Hypothalamus (tissue), 51 donors: ENCODE data around the gene BRSK2.

ENCODE experiments used
- DNase-seq, 51 donors: peaks; one replicate each; lab custom pipeline; 2025; lab: John Stamatoyannopoulos, UW

The BRSK2 gene

GRCh38 chr11:1487851-1488574 lies 98.3 kb downstream of the BRSK2 start:
- DNase-seq = no peak

- DNase-seq = no peak
These were observed 98.9 kb downstream of the BRSK2 start for GRCh38 chr11:1488575-1489180.

DNA sequence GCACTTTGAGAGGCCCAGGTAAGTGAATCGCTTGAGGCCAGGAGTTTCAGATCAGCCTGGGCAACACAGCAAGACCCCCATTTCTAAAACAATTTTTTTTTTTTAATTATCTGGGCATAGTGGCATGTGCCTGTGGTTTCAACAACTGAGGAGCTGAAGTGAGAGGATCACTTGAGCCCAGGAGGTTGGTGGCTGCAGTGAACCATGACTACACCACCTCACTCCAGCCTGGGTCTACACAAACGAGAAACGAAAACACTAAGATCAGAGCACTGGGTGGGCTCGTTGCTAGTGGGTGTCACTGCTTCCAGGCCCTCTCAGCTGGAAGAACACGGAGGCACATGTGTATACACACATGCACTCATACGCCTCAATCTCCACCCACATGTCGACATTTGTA lies 100.9 kb downstream of the BRSK2 start:
- DNase-seq = no peak

- no peak for DNase-seq
These were observed 101.6 kb downstream of the BRSK2 start for GRCh38 chr11:1491379-1491778.

GRCh38 chr11:1493650-1494244 lies 104.0 kb downstream of the BRSK2 start:
- no peak for DNase-seq

- DNase-seq = no peak
These were observed 104.9 kb downstream of the BRSK2 start for GRCh38 chr11:1494650-1495049.

DNA sequence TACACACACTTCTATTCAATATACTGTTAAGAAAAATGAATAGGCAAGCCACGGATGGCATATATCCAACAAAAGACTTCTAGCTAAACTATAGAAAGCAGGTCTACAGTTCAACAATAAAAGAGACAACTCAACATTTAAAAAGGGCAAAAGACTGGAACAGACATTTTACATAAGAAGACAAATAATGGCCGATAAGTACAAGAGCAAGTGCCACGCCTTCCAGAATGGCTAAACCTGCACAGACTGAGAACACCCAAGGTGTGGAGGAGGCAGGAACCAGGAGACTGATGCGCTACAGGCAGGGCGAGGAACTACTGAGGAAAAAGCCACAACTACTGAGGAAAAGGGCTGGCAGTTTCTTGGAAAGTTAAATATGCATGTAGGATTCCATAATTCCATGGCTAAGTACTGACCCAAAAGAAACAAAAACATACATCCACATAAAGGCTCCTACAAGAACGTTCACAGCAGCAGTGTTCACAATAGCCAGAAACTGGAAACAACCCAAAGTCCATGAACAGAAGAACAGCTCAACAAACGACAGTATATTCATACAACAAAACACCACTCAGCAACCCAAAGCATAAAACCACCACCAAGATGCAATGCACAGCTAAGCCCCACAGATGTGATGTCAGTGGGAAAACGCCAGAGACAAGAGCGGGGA lies 106.5 kb downstream of the BRSK2 start:
- no peak for DNase-seq

DNA sequence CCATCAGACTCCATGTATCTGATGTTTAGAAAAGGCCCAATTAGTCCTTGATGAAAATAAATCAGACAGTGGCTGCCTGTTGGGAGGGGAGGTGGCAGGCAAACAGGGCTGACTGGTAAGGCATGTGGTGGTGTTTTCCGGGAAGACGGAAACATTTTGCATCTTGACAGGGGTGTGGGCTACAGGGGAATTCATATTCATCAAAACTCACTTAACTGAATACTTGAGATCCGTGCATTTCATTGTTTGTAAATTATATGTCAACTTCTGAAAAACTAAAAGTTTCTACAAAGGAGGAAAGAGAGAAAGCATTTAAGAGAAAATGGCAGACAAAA lies 107.0 kb downstream of the BRSK2 start:
- no peak for DNase-seq

DNA sequence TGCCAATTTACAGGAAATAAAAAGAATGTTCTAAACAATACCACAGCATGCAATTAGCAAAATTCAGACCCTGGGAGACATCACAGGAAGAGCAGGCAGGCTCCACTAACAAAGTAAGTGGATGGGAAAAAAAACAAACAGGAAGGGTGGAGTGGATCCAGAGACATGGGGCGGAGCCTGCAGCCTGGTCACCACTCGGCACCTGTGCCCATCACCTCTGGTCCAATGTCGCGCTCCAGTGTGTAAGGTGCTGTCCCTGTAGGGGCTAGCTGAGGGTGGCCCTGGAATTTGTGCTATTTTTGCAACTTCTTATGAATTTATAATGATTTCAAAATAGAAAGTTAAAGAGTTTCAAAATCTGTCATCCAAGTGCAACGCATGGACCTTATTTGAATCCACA lies 107.9 kb downstream of the BRSK2 start:
- no peak for DNase-seq

DNA sequence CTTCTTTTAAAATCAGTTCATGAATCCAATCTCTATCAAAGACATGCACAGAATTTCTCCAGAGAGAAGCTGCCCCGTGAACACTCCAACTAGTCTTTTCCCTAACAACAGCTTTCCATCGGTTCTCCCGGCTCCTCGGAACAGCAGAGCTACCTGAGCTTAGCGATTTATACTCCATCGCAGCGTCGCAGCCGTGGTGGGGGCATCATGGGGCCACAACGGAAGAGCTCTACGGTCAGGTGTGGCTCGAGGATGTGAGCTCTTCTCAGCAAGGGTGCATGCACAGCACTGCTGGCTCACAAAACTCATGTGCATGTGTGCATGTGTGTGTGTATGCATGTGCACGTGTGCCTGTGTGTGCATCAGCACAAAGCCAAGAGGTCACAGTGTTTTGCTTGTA lies 108.5 kb downstream of the BRSK2 start:
- DNase-seq = no peak

DNA sequence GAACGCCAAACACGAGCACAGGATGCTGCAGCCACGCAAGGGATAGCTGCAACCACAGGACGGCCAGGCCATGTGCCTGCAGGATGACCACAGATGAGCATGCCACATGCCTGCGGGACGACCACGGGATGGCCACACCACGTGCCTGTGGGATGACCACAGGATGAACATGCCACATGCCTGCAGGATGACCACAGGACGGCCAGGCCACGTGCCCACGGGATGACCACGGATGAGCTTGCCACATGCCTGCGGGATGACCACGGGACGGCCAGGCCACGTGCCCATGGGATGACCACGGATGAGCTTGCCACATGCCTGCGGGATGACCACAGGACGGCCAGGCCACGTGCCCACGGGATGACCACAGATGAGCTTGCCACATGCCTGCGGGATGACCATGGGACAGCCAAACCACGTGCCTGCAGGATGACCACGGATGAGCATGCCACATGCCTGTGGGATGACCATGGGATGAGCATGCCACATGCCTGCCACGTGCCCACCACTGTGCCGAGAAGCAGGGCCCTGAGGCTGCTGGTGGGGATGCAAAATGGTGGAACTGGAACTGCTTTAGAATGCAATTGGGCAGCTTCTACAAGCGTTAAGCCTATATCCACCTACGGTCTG lies 109.6 kb downstream of the BRSK2 start:
- DNase-seq = no peak

DNA sequence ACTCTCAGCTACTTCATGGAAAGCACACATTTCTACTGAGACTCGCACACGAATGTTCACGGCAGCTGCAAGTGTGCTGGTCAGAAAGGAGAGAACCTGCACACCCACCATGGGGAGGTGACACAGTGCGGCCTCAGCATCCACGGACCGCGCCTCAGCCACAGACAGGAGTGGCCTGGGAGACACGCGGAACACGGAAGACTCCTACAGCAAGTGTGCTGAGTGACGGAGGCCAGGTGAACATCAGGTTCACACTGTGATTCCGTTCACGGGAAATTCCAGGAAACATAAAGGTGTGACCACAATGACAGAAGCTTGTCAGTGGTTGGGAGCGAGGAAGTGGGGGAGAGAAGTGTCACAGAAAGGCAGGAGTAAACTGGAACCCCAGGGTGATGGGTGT lies 110.2 kb downstream of the BRSK2 start:
- DNase-seq = no peak

- no peak for DNase-seq
These were observed 111.0 kb downstream of the BRSK2 start for GRCh38 chr11:1500466-1501420.

DNA sequence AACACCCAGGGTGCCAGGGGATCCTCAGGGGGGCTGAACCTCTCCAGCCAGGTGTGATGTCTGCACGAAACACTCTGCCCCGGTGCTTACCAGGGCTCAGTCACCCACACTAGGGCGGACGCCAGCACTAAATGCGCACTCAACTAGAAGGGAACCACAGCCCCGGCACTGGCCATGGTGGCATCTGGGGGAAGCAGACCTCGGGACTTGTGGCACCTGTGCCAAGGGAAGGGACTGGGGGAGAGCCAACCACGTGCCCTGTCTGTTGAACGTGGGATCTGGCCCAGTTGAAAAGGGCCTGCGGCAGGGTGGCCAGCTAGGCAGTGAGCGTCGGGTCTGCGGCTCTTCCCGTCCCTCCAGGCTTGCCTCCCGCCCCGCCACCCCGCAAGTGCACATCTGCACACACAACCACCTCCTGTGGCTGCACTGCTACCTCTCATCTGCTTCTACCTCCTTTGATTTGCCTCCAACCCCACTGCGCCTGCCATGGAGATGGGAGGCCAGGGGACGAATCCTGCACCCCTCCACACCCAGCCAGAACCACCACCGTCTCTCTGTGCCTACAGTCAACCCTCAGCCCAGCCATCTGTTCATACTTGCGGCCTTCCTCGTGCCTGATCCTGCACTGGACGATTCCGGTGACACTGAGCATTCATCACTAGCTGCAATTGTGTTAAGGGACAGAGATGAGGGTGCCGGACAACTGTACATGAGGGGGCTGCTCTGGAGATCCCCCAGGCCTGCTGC lies 111.9 kb downstream of the BRSK2 start:
- DNase-seq = peak in 1 of 51 donors; percentile 32

- DNase-seq = no peak
These were observed 112.6 kb downstream of the BRSK2 start for GRCh38 chr11:1502168-1502953.

- peak in 33 of 51 donors; percentile 17 to 75 (median 53) for DNase-seq
These were observed 113.4 kb downstream of the BRSK2 start for GRCh38 chr11:1502954-1503707.

- peak in 31 of 51 donors; percentile 17 to 68 (median 47) for DNase-seq
These were observed 114.0 kb downstream of the BRSK2 start for GRCh38 chr11:1503708-1504104.

GRCh38 chr11:1504138-1504537 lies 114.4 kb downstream of the BRSK2 start:
- no peak for DNase-seq
